HG02852 (cell line): Measurements from ENCODE around the gene PRL.

Experiments
- ATAC-seq: cut with Tn5 transposase; IDR thresholded peaks from one replicate; pipeline ENCODE4 v1.9.1; 2021; ENCODE audit warnings: mild to moderate bottlenecking, moderate library complexity; ENCODE audit not compliant: unreplicated experiment

The PRL gene

GRCh38 chr6:22295145-22295544 lies 1.7 kb downstream of the PRL start:
- no peak for ATAC-seq

- no peak for ATAC-seq
Measured at GRCh38 chr6:22294301-22294700, 2.5 kb downstream of the PRL start.

GRCh38 chr6:22290045-22290444 lies 6.8 kb downstream of the PRL start:
- ATAC-seq, result no peak

GRCh38 chr6:22288721-22289120 lies 8.1 kb downstream of the PRL start:
- no peak for ATAC-seq

GRCh38 chr6:22284666-22285065 lies 12.2 kb downstream of the PRL start:
- ATAC-seq, result no peak

GRCh38 chr6:22281341-22282085 lies 15.3 kb downstream of the PRL start:
- ATAC-seq, result no peak

GRCh38 chr6:22279427-22279826 lies 17.4 kb downstream of the PRL start:
- peak; percentile 76 for ATAC-seq

GRCh38 chr6:22271081-22271480 lies 25.8 kb downstream of the PRL start:
- ATAC-seq, result peak; percentile 90

GRCh38 chr6:22263748-22264147 lies 33.1 kb downstream of the PRL start:
- ATAC-seq, result peak; percentile 55

- no peak for ATAC-seq
Measured at GRCh38 chr6:22254886-22255285, 42.0 kb downstream of the PRL start.

GRCh38 chr6:22253955-22254655 lies 42.7 kb downstream of the PRL start:
- no peak for ATAC-seq

- ATAC-seq, result no peak
Measured at GRCh38 chr6:22251348-22251747, 45.5 kb downstream of the PRL start.

GRCh38 chr6:22250486-22250885 lies 46.4 kb downstream of the PRL start:
- no peak for ATAC-seq

GRCh38 chr6:22249711-22250350 lies 47.0 kb downstream of the PRL start:
- no peak for ATAC-seq

GRCh38 chr6:22248513-22249308 lies 48.1 kb downstream of the PRL start:
- no peak for ATAC-seq

GRCh38 chr6:22247916-22248482 lies 48.8 kb downstream of the PRL start:
- no peak for ATAC-seq

- no peak for ATAC-seq
Measured at GRCh38 chr6:22240025-22240424, 56.8 kb downstream of the PRL start.

- no peak for ATAC-seq
Measured at GRCh38 chr6:22239261-22239921, 57.4 kb downstream of the PRL start.

GRCh38 chr6:22238861-22239260 lies 58.0 kb downstream of the PRL start:
- no peak for ATAC-seq

- no peak for ATAC-seq
Measured at GRCh38 chr6:22237526-22237925, 59.3 kb downstream of the PRL start.
